K562 (cell line): Measurements from ENCODE around the gene GZMA. TPM values are rescaled to one million over a fixed set of nuclear protein-coding genes. Genes with fewer than 3 reads are reported as not detected.
"Not testable (repeated sequence)": the region's sequence is repeated elsewhere in the genome, so short reads cannot be mapped to it uniquely, and the experiment has no call there.

ENCODE experiments used
- ATAC-seq: fragments of 200-7000 bp; cut with Tn5 transposase; 3 replicates; pipeline ENCODE4 v1.9.1; 2020; ENCODE audit warnings: moderate library complexity
- BruUV-seq: library from RNA; stranded (reverse); fragments of 400-500 nt; replicated peaks from 2 replicates; lab custom pipeline; 2021; lab: Mats Ljungman, UMichigan
- CTCF ChIA-PET: fragments of 300-600 bp; formaldehyde crosslinking; extraction: SDS; loops from one replicate; lab custom pipeline; 2021; ENCODE audit warnings: low intra/inter-chr PET ratio; lab: Yijun Ruan, JAX
- POLR2A ChIA-PET: fragments of 300-600, 350-650 bp; sonication (Branson Sonifier 250); formaldehyde crosslinking; extraction: SDS; loops from one replicate; lab custom pipeline; 2021; ENCODE audit warnings: antibody characterized with exemption, inconsistent platforms; lab: Yijun Ruan, JAX
- DNase-seq, 4 experiments: peaks; one replicate each; pipeline versions ENCODE4 v3.0.0 to v3.0.0-alpha.2; 2011 to 2018; ENCODE audit warnings: low spot score in 3 of 4, mixed read lengths in 3 of 4; ENCODE audit errors: extremely low read depth in 1 of 4
- FAIRE-seq: peaks from 2 replicates; lab custom pipeline; 2011; peaks lifted over from hg19 to GRCh38; lab: Jason Lieb, UNC
- H2AFZ ChIP-seq: 2 replicates; pipeline ENCODE4 v1.6.0; 2011; ENCODE audit warnings: low read depth, low read length, control low read depth, inconsistent platforms
- H3K27ac ChIP-seq: fragments of 200-600 bp; 3 replicates; pipeline ENCODE4 v1.8.0; 2011; ENCODE audit warnings: low read depth, mild to moderate bottlenecking, control low read depth, inconsistent platforms, low read length, moderate library complexity, mixed read lengths; ENCODE audit errors: extremely low read depth
- H3K27me3 ChIP-seq, 2 experiments: fragments of 300-600 bp in 1 of 2; 2 replicates in 1 of 2; 3 replicates in 1 of 2; pipeline versions ENCODE4 v1.6.0 to v1.8.0; 2011; ENCODE audit warnings: inconsistent platforms in 2 of 2, low read length in 2 of 2, mild to moderate bottlenecking in 1 of 2, mixed read lengths in 1 of 2, moderate library complexity in 1 of 2; ENCODE audit not compliant: control insufficient read depth in 2 of 2, insufficient read depth in 2 of 2
- H3K36me3 ChIP-seq: fragments of 300-600 bp; 3 replicates; pipeline ENCODE4 v1.8.0; 2011; ENCODE audit warnings: mild to moderate bottlenecking, low read length, inconsistent platforms; ENCODE audit not compliant: control insufficient read depth, insufficient read depth
- H3K4me1 ChIP-seq, 2 experiments: fragments of 200-600 bp in 1 of 2; replicated peaks in 1 of 2; 2 replicates in 1 of 2; 3 replicates in 1 of 2; pipeline versions ENCODE4 v1.5.1 to v1.8.0; 2011; ENCODE audit warnings: inconsistent platforms in 2 of 2, low read length in 2 of 2, mild to moderate bottlenecking in 1 of 2, mixed read lengths in 1 of 2, moderate library complexity in 1 of 2; ENCODE audit not compliant: control insufficient read depth in 2 of 2, insufficient read depth in 2 of 2
- H3K4me2 ChIP-seq: 2 replicates; pipeline ENCODE4 v1.6.1; 2011; ENCODE audit warnings: low read length, control low read depth, inconsistent platforms, mixed read lengths; ENCODE audit not compliant: insufficient read depth
- H3K4me3 ChIP-seq: fragments of 200-600 bp; sonication (generic), shearing (Covaris generic); 2 replicates; pipeline ENCODE4 v1.5.1; 2016; ENCODE audit warnings: control low read depth, inconsistent platforms
- H3K79me2 ChIP-seq: fragments of 200-600 bp; 3 replicates; pipeline ENCODE4 v1.8.0; 2011; ENCODE audit warnings: low read length, inconsistent platforms; ENCODE audit not compliant: control insufficient read depth, insufficient read depth
- H3K9ac ChIP-seq, 2 experiments: 2 replicates each; pipeline versions ENCODE4 v1.6.0 to v1.6.1; 2011; ENCODE audit warnings: low read depth in 2 of 2, low read length in 2 of 2, control low read depth in 1 of 2, inconsistent platforms in 1 of 2, mild to moderate bottlenecking in 1 of 2, mixed read lengths in 1 of 2; ENCODE audit not compliant: insufficient read depth in 1 of 2
- H3K9me1 ChIP-seq: one replicate; pipeline ENCODE4 v1.6.0; 2011; ENCODE audit warnings: inconsistent platforms, mild to moderate bottlenecking, low read length, moderate library complexity; ENCODE audit not compliant: control insufficient read depth, insufficient read depth
- H3K9me3 ChIP-seq: replicated peaks from 2 replicates; pipeline ENCODE4 v1.5.1; 2011; ENCODE audit warnings: low read depth, low read length, inconsistent platforms; ENCODE audit not compliant: control insufficient read depth, insufficient read depth
- H4K20me1 ChIP-seq: replicated peaks from 2 replicates; pipeline ENCODE4 v1.6.1; 2011; ENCODE audit warnings: low read length, inconsistent platforms, mixed read lengths; ENCODE audit not compliant: control insufficient read depth, insufficient read depth
- HDAC8 ChIP-seq: fragments of 450-650 bp; IDR thresholded peaks from 2 replicates; pipeline ENCODE4 v1.6.1; 2016; ENCODE audit warnings: mild to moderate bottlenecking, missing genetic modification characterization, moderate library complexity, missing compliant biosample characterization
- ZEB2 ChIP-seq: fragments of 450-650 bp; IDR thresholded peaks from 2 replicates; pipeline ENCODE4 v1.6.1; 2016
- ZNF175 ChIP-seq: fragments of 200-800 bp; sonication (Bioruptor generic); IDR thresholded peaks from 2 replicates; pipeline ENCODE4 v1.6.1; 2016; ENCODE audit warnings: low read depth, mild to moderate bottlenecking, missing genetic modification characterization, missing compliant biosample characterization
- ZNF551 ChIP-seq: fragments of 250-450 bp; sonication (Bioruptor Pico); IDR thresholded peaks from 2 replicates; pipeline ENCODE4 v1.5.0; 2021; ENCODE audit warnings: mild to moderate bottlenecking, moderate library complexity
- WGBS: fragments of 100-300 bp; shearing (Covaris generic); methylation state at CpG from one replicate; pipeline ENCODE4 v1.1.6; 2016; ENCODE audit warnings: low coverage, mixed read lengths; ENCODE audit not compliant: insufficient coverage; ENCODE audit errors: missing lambda C conversion rate; 5-methylcytosine and 5-hydroxymethylcytosine counted together
- in situ Hi-C: fragments of 300-500 bp; cut with MboI; formaldehyde crosslinking; loops from 4 replicates; pipeline ENCODE4 v1.15.0; 2018; ENCODE audit warnings: inconsistent platforms, mixed read lengths
- intact Hi-C: fragments of 100-400 bp; cut with micrococcal nuclease; formaldehyde crosslinking; loops from 2 replicates; pipeline ENCODE4 v1.14.2; 2022
- polyA plus RNA-seq, 8 experiments: library from polyadenylated mRNA; depleted of rRNA in 4 of 8; stranded (reverse) in 5 of 8; unstranded in 3 of 8; fragments of >200 nt; fragmentation: Nextera tagmentation in 2 of 8; fragmentation: Illumina TruSeq in 1 of 8; extraction: Ambion mirVana in 2 of 8; extraction: Trizol in 1 of 8; gene quantifications; 2 replicates each; pipeline versions ENCODE4 v1.2.1 to v1.2.3, GENCODE V29; 2011 to 2014; ENCODE audit warnings: inconsistent platforms in 1 of 8, missing spikeins in 1 of 8
- total RNA-seq, 7 experiments: library from RNA; depleted of rRNA in 6 of 7; stranded (reverse); fragments of >200 nt in 6 of 7; fragmentation: Illumina TruSeq in 2 of 7; extraction: Trizol in 2 of 7; gene quantifications; 2 replicates each; pipeline versions ENCODE4 v1.2.1 to v1.2.3, GENCODE V29; 2011 to 2021; ENCODE audit warnings: low replicate concordance in 1 of 7
- TF ChIP-seq, protein P1 (sequence below): sonication (generic); formaldehyde crosslinking; IDR thresholded peaks from 2 replicates; pipeline ENCODE4 v1.8.1; 2022; ENCODE audit warnings: missing genetic modification reagents
- TF ChIP-seq, protein P2 (sequence below): fragments of 450-650 bp; IDR thresholded peaks from 2 replicates; pipeline ENCODE4 v1.6.1; 2014; ENCODE audit warnings: low read depth, mild to moderate bottlenecking, moderate library complexity, borderline replicate concordance

Gene GZMA
- total and polyA plus RNA-seq, 9 of the 15 experiments (the other 6 are each of a cell fraction or from before 2014, with no cell fraction given) = not detected

DNA sequence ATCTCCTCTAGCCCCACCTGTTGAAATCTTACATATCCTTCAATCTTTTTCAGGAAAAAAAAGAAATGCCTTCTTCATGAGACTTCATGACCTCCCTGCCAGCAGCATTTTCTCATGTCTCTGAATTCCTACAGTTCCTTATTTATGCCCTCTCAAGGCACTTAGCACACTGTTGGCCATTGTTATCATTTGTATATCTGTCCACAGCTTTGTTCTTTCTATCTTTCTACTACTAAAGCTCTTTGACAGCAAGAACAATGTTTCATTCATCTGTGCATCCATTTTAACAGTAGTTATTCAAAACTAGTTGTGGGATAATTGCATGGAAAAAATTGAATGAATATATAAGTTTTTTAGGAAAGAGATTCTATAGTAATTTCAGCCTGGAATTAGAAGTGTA lies 20.9 kb upstream of the GZMA start:
- H3K4me1 ChIP-seq = no peaks in the 10 kb centered on the region
- no peak overlapping the region for H3K9ac ChIP-seq
- ChIA-PET POLR2A (no interaction called here), CTCF (no interaction called here)
- H3K9me3 ChIP-seq = no peaks in the 10 kb centered on the region
- DNase-seq = no peak
- H4K20me1 ChIP-seq = no peaks in the 10 kb centered on the region
- BruUV-seq = no TSS peak
- H3K4me2 ChIP-seq = no peak overlapping the region
- ATAC-seq = no peak
- TF ChIP-seq ZNF551 (CRISPR knock-in tag) = no peak
- TF ChIP-seq HDAC8 = no peak
- TF ChIP-seq ZEB2 = no peak
- TF ChIP-seq ZNF175 = no peak
- TF ChIP-seq, protein P1, sequence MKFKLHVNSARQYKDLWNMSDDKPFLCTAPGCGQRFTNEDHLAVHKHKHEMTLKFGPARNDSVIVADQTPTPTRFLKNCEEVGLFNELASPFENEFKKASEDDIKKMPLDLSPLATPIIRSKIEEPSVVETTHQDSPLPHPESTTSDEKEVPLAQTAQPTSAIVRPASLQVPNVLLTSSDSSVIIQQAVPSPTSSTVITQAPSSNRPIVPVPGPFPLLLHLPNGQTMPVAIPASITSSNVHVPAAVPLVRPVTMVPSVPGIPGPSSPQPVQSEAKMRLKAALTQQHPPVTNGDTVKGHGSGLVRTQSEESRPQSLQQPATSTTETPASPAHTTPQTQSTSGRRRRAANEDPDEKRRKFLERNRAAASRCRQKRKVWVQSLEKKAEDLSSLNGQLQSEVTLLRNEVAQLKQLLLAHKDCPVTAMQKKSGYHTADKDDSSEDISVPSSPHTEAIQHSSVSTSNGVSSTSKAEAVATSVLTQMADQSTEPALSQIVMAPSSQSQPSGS = no peak
- TF ChIP-seq, protein P2, sequence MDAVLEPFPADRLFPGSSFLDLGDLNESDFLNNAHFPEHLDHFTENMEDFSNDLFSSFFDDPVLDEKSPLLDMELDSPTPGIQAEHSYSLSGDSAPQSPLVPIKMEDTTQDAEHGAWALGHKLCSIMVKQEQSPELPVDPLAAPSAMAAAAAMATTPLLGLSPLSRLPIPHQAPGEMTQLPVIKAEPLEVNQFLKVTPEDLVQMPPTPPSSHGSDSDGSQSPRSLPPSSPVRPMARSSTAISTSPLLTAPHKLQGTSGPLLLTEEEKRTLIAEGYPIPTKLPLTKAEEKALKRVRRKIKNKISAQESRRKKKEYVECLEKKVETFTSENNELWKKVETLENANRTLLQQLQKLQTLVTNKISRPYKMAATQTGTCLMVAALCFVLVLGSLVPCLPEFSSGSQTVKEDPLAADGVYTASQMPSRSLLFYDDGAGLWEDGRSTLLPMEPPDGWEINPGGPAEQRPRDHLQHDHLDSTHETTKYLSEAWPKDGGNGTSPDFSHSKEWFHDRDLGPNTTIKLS = no peak
- no peak overlapping the region for H3K4me3 ChIP-seq
- H3K27me3 ChIP-seq = no peaks in the 10 kb centered on the region
- no peaks in the 10 kb centered on the region for H3K36me3 ChIP-seq
- FAIRE-seq = no peak
- in situ Hi-C loops = no loop called here
- no peaks in the 10 kb centered on the region for H3K9me1 ChIP-seq
- H3K27ac ChIP-seq = no peak overlapping the region
- no peak overlapping the region for H2AFZ ChIP-seq
- no peaks in the 10 kb centered on the region for H3K79me2 ChIP-seq
- intact Hi-C loops = no loop called here

DNA sequence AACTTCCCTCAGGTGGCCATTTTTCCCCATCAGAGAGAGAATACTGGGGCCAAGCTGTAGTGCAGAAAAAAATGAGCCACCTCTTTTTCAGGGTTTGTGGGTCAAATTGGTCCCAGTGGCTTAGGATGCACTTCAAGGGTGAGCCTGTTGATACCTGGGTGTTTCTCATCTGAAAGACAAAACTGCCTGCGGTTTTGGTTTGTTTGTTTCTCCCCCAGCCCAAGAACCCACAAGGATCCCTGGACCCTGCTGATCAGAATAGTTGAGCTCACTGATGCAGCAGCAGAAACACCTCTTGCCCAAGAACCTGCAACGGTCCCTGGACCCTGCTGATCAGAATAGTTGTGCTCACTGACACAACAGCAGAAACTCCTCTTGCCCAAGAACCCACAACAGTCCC lies 13.1 kb upstream of the GZMA start:
- FAIRE-seq, H2AFZ ChIP-seq, H3K4me3 ChIP-seq, CTCF ChIA-PET, in situ Hi-C loops, H3K4me1 ChIP-seq, H3K9me1 ChIP-seq, ATAC-seq, H3K9ac ChIP-seq, H3K79me2 ChIP-seq, H3K4me2 ChIP-seq, intact Hi-C loops, H3K36me3 ChIP-seq, H4K20me1 ChIP-seq, BruUV-seq, POLR2A ChIA-PET, DNase-seq, H3K27me3 ChIP-seq, H3K27ac ChIP-seq, H3K9me3 ChIP-seq: not testable (repeated sequence)
- WGBS = 0% methylated on average over 2 of the region's 2 CpGs
